IMR-90 (cell line): ENCODE data around the gene BMPER. TPM values are rescaled to one million over a fixed set of nuclear protein-coding genes. Genes with fewer than 3 reads are reported as not detected.

Experiments
- ATAC-seq: fragments of 200-7000 bp; cut with Tn5 transposase; 2 replicates; pipeline ENCODE4 v1.9.1; 2020; ENCODE audit warnings: low read depth, mild to moderate bottlenecking, moderate library complexity
- BruUV-seq: library from RNA; stranded (reverse); fragments of 400-500 nt; replicated peaks from 2 replicates; lab custom pipeline; 2021; lab: Mats Ljungman, UMichigan
- CTCF ChIA-PET: fragments of 300-600 bp; formaldehyde crosslinking; extraction: SDS; loops from one replicate; lab custom pipeline; 2021; ENCODE audit warnings: antibody characterized with exemption; lab: Yijun Ruan, JAX
- POLR2A ChIA-PET: fragments of 300-600 bp; sonication (Branson Sonifier 250); formaldehyde crosslinking; loops from one replicate; lab custom pipeline; 2022; ENCODE audit warnings: antibody characterized with exemption; ENCODE audit not compliant: unreplicated experiment; lab: Charles Lee
- DNase-seq: peaks from one replicate; pipeline ENCODE4 v3.0.0; 2013
- H2AFZ ChIP-seq: replicated peaks from 2 replicates; pipeline ENCODE3; 2013; ENCODE audit warnings: low read length, mild to moderate bottlenecking; ENCODE audit not compliant: poor library complexity
- H2AK5ac ChIP-seq: 2 replicates; pipeline ENCODE4 v1.6.1; 2013; ENCODE audit warnings: low read depth, low read length, inconsistent platforms
- H2AK9ac ChIP-seq: replicated peaks from 2 replicates; pipeline ENCODE3; 2013; ENCODE audit warnings: mild to moderate bottlenecking, low read depth, low read length, moderate library complexity; ENCODE audit not compliant: poor library complexity
- H2BK120ac ChIP-seq: 2 replicates; pipeline ENCODE4 v1.6.1; 2013; ENCODE audit warnings: low read depth, low read length, inconsistent platforms
- H2BK15ac ChIP-seq: 3 replicates; pipeline ENCODE4 v1.6.1; 2013; ENCODE audit warnings: low read depth, low read length, inconsistent platforms
- H2BK20ac ChIP-seq: 2 replicates; pipeline ENCODE4 v1.6.1; 2013; ENCODE audit warnings: low read depth, mild to moderate bottlenecking, inconsistent platforms, low read length, moderate library complexity
- H2BK5ac ChIP-seq: 2 replicates; pipeline ENCODE4 v1.6.1; 2013; ENCODE audit warnings: mild to moderate bottlenecking, low read depth, low read length, inconsistent platforms; ENCODE audit not compliant: poor library complexity, severe bottlenecking
- H3K14ac ChIP-seq: replicated peaks from 2 replicates; pipeline ENCODE4 v1.6.1; 2013; ENCODE audit warnings: low read depth, low read length, inconsistent platforms
- H3K18ac ChIP-seq: 2 replicates; pipeline ENCODE4 v1.6.1; 2013; ENCODE audit warnings: low read depth, low read length, control low read depth
- H3K23ac ChIP-seq: 2 replicates; pipeline ENCODE4 v1.6.1; 2013; ENCODE audit warnings: low read depth, low read length, inconsistent platforms
- H3K27ac ChIP-seq: 2 replicates; pipeline ENCODE4 v1.5.1; 2013; ENCODE audit warnings: mild to moderate bottlenecking, control low read depth, low read length; ENCODE audit not compliant: insufficient read depth
- H3K27me3 ChIP-seq: 2 replicates; pipeline ENCODE4 v1.6.1; 2013; ENCODE audit warnings: low read length; ENCODE audit not compliant: control insufficient read depth, insufficient read depth
- H3K36me3 ChIP-seq: 2 replicates; pipeline ENCODE4 v1.6.1; 2013; ENCODE audit warnings: low read length, mixed read lengths; ENCODE audit not compliant: control insufficient read depth, insufficient read depth
- H3K4ac ChIP-seq: 2 replicates; pipeline ENCODE4 v1.6.1; 2013; ENCODE audit warnings: low read depth, low read length, inconsistent platforms
- H3K4me1 ChIP-seq: 2 replicates; pipeline ENCODE4 v1.6.1; 2013; ENCODE audit warnings: low read length, mixed read lengths; ENCODE audit not compliant: control insufficient read depth, insufficient read depth
- H3K4me2 ChIP-seq: 2 replicates; pipeline ENCODE4 v1.6.1; 2013; ENCODE audit warnings: low read depth, mild to moderate bottlenecking, control low read depth, low read length, moderate library complexity
- H3K4me3 ChIP-seq: 2 replicates; pipeline ENCODE4 v1.5.1; 2013; ENCODE audit warnings: low read depth, mild to moderate bottlenecking, control low read depth, low read length, moderate library complexity; ENCODE audit not compliant: insufficient read depth
- H3K56ac ChIP-seq: 2 replicates; pipeline ENCODE4 v1.6.1; 2013; ENCODE audit warnings: low read length, inconsistent platforms; ENCODE audit not compliant: insufficient read depth; ENCODE audit errors: extremely low read depth
- H3K79me1 ChIP-seq, 2 experiments: 2 replicates each; pipeline ENCODE4 v1.6.1; 2013; ENCODE audit warnings: low read length in 2 of 2, inconsistent platforms in 1 of 2, low read depth in 1 of 2
- H3K9ac ChIP-seq: 2 replicates; pipeline ENCODE4 v1.6.1; 2013; ENCODE audit warnings: low read depth, low read length, control low read depth
- H3K9me1 ChIP-seq: 2 replicates; pipeline ENCODE4 v1.6.1; 2013; ENCODE audit warnings: low read length, inconsistent platforms; ENCODE audit not compliant: insufficient read depth
- H3K9me3 ChIP-seq: 2 replicates; pipeline ENCODE4 v1.6.1; 2013; ENCODE audit warnings: low read length; ENCODE audit not compliant: control insufficient read depth, insufficient read depth
- H4K20me1 ChIP-seq: 2 replicates; pipeline ENCODE4 v1.6.1; 2013; ENCODE audit warnings: low read length, inconsistent platforms; ENCODE audit not compliant: insufficient read depth
- H4K5ac ChIP-seq: 2 replicates; pipeline ENCODE4 v1.6.1; 2013; ENCODE audit warnings: mild to moderate bottlenecking, low read depth, low read length, control low read depth
- H4K8ac ChIP-seq, 2 experiments: 2 replicates each; pipeline ENCODE4 v1.6.1; 2013; ENCODE audit warnings: low read depth in 2 of 2, low read length in 2 of 2, control low read depth in 1 of 2, inconsistent platforms in 1 of 2
- H4K91ac ChIP-seq: 2 replicates; pipeline ENCODE4 v1.6.1; 2013; ENCODE audit warnings: low read depth, low read length, inconsistent platforms; ENCODE audit not compliant: insufficient read depth
- BHLHE40 ChIP-seq: fragments of 150-350 bp; IDR thresholded peaks from 2 replicates; pipeline ENCODE4 v1.6.1; 2016; ENCODE audit warnings: mild to moderate bottlenecking, low read depth, low read length
- CEBPB ChIP-seq: IDR thresholded peaks from 2 replicates; pipeline ENCODE4 v1.6.1; 2012; ENCODE audit warnings: low read depth, low read length, improper control_type of control experiment
- CHD1 ChIP-seq: IDR thresholded peaks from 2 replicates; pipeline ENCODE4 v1.6.1; 2012; ENCODE audit warnings: low read depth, low read length, improper control_type of control experiment
- FOS ChIP-seq: fragments of 150-350 bp; IDR thresholded peaks from 2 replicates; pipeline ENCODE4 v1.6.1; 2016; ENCODE audit warnings: low read depth, low read length
- MAFK ChIP-seq: IDR thresholded peaks from 2 replicates; pipeline ENCODE4 v1.6.1; 2012; ENCODE audit warnings: low read depth, low read length, improper control_type of control experiment
- MAZ ChIP-seq: IDR thresholded peaks from 2 replicates; pipeline ENCODE4 v1.6.1; 2012; ENCODE audit warnings: low read depth, mild to moderate bottlenecking, low read length, improper control_type of control experiment, moderate library complexity, borderline replicate concordance
- MXI1 ChIP-seq: IDR thresholded peaks from 2 replicates; pipeline ENCODE4 v1.6.1; 2012; ENCODE audit warnings: low read depth, mild to moderate bottlenecking, low read length, moderate library complexity, borderline replicate concordance
- NFE2L2 ChIP-seq: fragments of 150-350 bp; IDR thresholded peaks from 2 replicates; pipeline ENCODE4 v1.6.1; 2016; ENCODE audit warnings: low read depth, mild to moderate bottlenecking, low read length
- POLR2A ChIP-seq: IDR thresholded peaks from 2 replicates; pipeline ENCODE4 v1.6.1; 2012; ENCODE audit warnings: mild to moderate bottlenecking, low read depth, low read length
- RAD21 ChIP-seq: IDR thresholded peaks from 2 replicates; pipeline ENCODE4 v1.6.1; 2012; ENCODE audit warnings: low read length, improper control_type of control experiment
- RCOR1 ChIP-seq: IDR thresholded peaks from 2 replicates; pipeline ENCODE4 v1.6.1; 2012; ENCODE audit warnings: mild to moderate bottlenecking, low read length, improper control_type of control experiment; ENCODE audit not compliant: insufficient replicate concordance
- RFX5 ChIP-seq: IDR thresholded peaks from 2 replicates; pipeline ENCODE4 v1.8.0; 2012; ENCODE audit warnings: low read depth, mild to moderate bottlenecking, low read length, moderate library complexity
- SMC3 ChIP-seq: fragments of 150-350 bp; IDR thresholded peaks from 2 replicates; pipeline ENCODE4 v1.6.1; 2016; ENCODE audit warnings: low read depth, mild to moderate bottlenecking, antibody characterized with exemption, low read length, moderate library complexity
- WGBS, 2 experiments: methylation state at CpG; one replicate each; pipeline versions ENCODE4 v1.1.5 to v1.1.7; 2013; ENCODE audit warnings: missing lambda C conversion rate in 2 of 2; ENCODE audit not compliant: insufficient read length in 1 of 2; ENCODE audit errors: extremely low coverage in 2 of 2; 5-methylcytosine and 5-hydroxymethylcytosine counted together
- dilution Hi-C: fragments of 300-500 bp; cut with HindIII; formaldehyde crosslinking; loops from one replicate; pipeline ENCODE4 v1.14.3; 2018; ENCODE audit warnings: low sequenced_read_pairs; ENCODE audit not compliant: unreplicated experiment
- in situ Hi-C: fragments of 300-500 bp; cut with MboI; formaldehyde crosslinking; loops from 3 replicates; pipeline ENCODE4 v1.14.3; 2019; ENCODE audit warnings: low sequenced_read_pairs, inconsistent platforms, mixed read lengths
- intact Hi-C: fragments of 100-400 bp; cut with micrococcal nuclease; formaldehyde crosslinking; loops from 2 replicates; pipeline ENCODE4 v1.10.0; 2022
- polyA plus RNA-seq, 3 experiments: library from polyadenylated mRNA; depleted of rRNA; stranded (reverse); fragments of >200 nt; gene quantifications; 2 replicates each; pipeline ENCODE4 v1.2.3, GENCODE V29; 2012; ENCODE audit warnings: low replicate concordance in 1 of 3
- total RNA-seq: library from RNA; depleted of rRNA; stranded (reverse); fragments of >200 nt; gene quantifications from 2 replicates; pipeline ENCODE4 v1.2.3, GENCODE V29; 2012
- TF ChIP-seq, protein P1 (sequence below): conservative IDR thresholded peaks from 2 replicates; pipeline ENCODE4 v1.5.1; 2012; ENCODE audit warnings: mild to moderate bottlenecking, low read depth, low read length, improper control_type of control experiment
- TF ChIP-seq, protein P2 (sequence below): fragments of 150-350 bp; IDR thresholded peaks from 2 replicates; pipeline ENCODE4 v1.6.1; 2017; ENCODE audit warnings: mild to moderate bottlenecking, antibody characterized with exemption, low read length, low read depth
- TF ChIP-seq, protein P3 (sequence below): fragments of 150-350 bp; IDR thresholded peaks from 2 replicates; pipeline ENCODE4 v1.6.1; 2016; ENCODE audit warnings: low read depth, mild to moderate bottlenecking, low read length, moderate library complexity, borderline replicate concordance

The BMPER gene
- total and polyA plus RNA-seq, 2 of the 4 experiments (the other 2 are of a cell fraction) = 6.2 to 7.9 TPM

DNA sequence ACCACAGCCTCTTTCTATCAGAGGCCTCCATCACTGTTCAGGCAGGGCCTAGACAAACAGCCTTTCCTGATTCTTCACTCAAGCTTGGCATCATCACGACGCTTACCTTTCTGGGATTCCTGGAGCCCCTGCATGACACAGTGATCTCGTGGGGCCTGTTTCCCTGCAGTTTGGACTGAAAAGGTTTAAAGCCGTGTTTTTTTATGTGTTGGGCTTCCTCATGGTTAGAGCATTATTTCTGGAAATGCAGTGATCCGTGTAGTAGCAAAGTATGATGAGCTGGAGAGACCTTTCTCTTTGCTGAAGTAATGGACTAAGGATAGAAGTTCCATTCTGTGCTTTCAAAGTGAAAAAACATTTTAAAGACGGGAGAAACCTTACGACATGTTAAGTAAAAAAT, 169.1 kb downstream of the BMPER start:
- Histone ChIP-seq H4K8ac (no peak overlapping the region), H3K56ac (no peak overlapping the region), H3K4me1 (peaks cover 10% of the 10 kb centered on the region), H4K5ac (no peak overlapping the region), H3K9me1 (no peaks in the 10 kb centered on the region; the same call in 1 of the 2 replicates), H3K27me3 (no peaks in the 10 kb centered on the region), H3K27ac (no peak overlapping the region), H3K4me3 (no peak overlapping the region), H3K4ac (no peak overlapping the region), H3K36me3 (peaks cover 4% of the 10 kb centered on the region), H3K9me3 (no peaks in the 10 kb centered on the region), H3K9ac (no peak overlapping the region), H2AFZ (no peak overlapping the region), H3K4me2 (no peak overlapping the region), H2BK5ac (no peak overlapping the region), H3K18ac (no peak overlapping the region; the same call in none of the 2 replicates), H3K14ac (no peak overlapping the region), H3K79me1 (no peaks in the 10 kb centered on the region), H4K91ac (peak overlapping the region; percentile 27; the same call in 1 of the 2 replicates), H2BK15ac (no peak overlapping the region), H2BK120ac (no peak overlapping the region), H2AK9ac (no peak overlapping the region), H2AK5ac (no peak overlapping the region), H3K23ac (no peak overlapping the region), H2BK20ac (no peak overlapping the region), H4K20me1 (no peaks in the 10 kb centered on the region)
- no TSS peak for BruUV-seq
- intact Hi-C loops = no loop called here
- TF ChIP-seq RCOR1 = no peak
- no peak for TF ChIP-seq FOS
- no peak for TF ChIP-seq CHD1
- TF ChIP-seq MXI1 = no peak
- TF ChIP-seq NFE2L2 = no peak
- no peak for TF ChIP-seq POLR2A
- TF ChIP-seq SMC3 = no peak
- TF ChIP-seq RAD21 = no peak
- TF ChIP-seq, protein P1, sequence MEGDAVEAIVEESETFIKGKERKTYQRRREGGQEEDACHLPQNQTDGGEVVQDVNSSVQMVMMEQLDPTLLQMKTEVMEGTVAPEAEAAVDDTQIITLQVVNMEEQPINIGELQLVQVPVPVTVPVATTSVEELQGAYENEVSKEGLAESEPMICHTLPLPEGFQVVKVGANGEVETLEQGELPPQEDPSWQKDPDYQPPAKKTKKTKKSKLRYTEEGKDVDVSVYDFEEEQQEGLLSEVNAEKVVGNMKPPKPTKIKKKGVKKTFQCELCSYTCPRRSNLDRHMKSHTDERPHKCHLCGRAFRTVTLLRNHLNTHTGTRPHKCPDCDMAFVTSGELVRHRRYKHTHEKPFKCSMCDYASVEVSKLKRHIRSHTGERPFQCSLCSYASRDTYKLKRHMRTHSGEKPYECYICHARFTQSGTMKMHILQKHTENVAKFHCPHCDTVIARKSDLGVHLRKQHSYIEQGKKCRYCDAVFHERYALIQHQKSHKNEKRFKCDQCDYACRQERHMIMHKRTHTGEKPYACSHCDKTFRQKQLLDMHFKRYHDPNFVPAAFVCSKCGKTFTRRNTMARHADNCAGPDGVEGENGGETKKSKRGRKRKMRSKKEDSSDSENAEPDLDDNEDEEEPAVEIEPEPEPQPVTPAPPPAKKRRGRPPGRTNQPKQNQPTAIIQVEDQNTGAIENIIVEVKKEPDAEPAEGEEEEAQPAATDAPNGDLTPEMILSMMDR = no peak
- TF ChIP-seq, protein P2, sequence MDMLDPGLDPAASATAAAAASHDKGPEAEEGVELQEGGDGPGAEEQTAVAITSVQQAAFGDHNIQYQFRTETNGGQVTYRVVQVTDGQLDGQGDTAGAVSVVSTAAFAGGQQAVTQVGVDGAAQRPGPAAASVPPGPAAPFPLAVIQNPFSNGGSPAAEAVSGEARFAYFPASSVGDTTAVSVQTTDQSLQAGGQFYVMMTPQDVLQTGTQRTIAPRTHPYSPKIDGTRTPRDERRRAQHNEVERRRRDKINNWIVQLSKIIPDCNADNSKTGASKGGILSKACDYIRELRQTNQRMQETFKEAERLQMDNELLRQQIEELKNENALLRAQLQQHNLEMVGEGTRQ = no peak
- TF ChIP-seq, protein P3, sequence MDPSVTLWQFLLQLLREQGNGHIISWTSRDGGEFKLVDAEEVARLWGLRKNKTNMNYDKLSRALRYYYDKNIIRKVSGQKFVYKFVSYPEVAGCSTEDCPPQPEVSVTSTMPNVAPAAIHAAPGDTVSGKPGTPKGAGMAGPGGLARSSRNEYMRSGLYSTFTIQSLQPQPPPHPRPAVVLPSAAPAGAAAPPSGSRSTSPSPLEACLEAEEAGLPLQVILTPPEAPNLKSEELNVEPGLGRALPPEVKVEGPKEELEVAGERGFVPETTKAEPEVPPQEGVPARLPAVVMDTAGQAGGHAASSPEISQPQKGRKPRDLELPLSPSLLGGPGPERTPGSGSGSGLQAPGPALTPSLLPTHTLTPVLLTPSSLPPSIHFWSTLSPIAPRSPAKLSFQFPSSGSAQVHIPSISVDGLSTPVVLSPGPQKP = no peak
- TF ChIP-seq MAFK = no peak
- no peak for TF ChIP-seq CEBPB
- TF ChIP-seq MAZ = no peak
- TF ChIP-seq BHLHE40 = no peak
- no peak for TF ChIP-seq RFX5
- in situ Hi-C loops = no loop called here
- dilution Hi-C loops = no loop called here
- DNase-seq (no peak), ATAC-seq (no peak)
- ChIA-PET CTCF (interaction anchor here (1.2 kb wide), 1 partner anchor 14 kb away, joined by 3 read pairs; no protein-coding TSS in a partner anchor), POLR2A (interaction anchor here (0.6 kb wide), 1 partner anchor 38 kb away, joined by 3 read pairs; no protein-coding TSS in a partner anchor)
- 80% methylated on average over 4 of the region's 7 CpGs; no CpG with 5 or more reads in 1 of the 2 experiments for WGBS, 2 experiments
